K562 (cell line): ENCODE measurements around the gene PNLIPRP2. TPM values are rescaled to one million over a fixed set of nuclear protein-coding genes. Genes with fewer than 3 reads are reported as not detected.

Experiments
- ATAC-seq: fragments of 200-7000 bp; cut with Tn5 transposase; 3 replicates; pipeline ENCODE4 v1.9.1; 2020; ENCODE audit warnings: moderate library complexity
- BruUV-seq: library from RNA; stranded (reverse); fragments of 400-500 nt; replicated peaks from 2 replicates; lab custom pipeline; 2021; lab: Mats Ljungman, UMichigan
- CTCF ChIA-PET: fragments of 300-600 bp; formaldehyde crosslinking; extraction: SDS; loops from one replicate; lab custom pipeline; 2021; ENCODE audit warnings: low intra/inter-chr PET ratio; lab: Yijun Ruan, JAX
- POLR2A ChIA-PET: fragments of 300-600, 350-650 bp; sonication (Branson Sonifier 250); formaldehyde crosslinking; extraction: SDS; loops from one replicate; lab custom pipeline; 2021; ENCODE audit warnings: antibody characterized with exemption, inconsistent platforms; lab: Yijun Ruan, JAX
- DNase-seq, 4 experiments: peaks; one replicate each; pipeline versions ENCODE4 v3.0.0 to v3.0.0-alpha.2; 2011 to 2018; ENCODE audit warnings: low spot score in 3 of 4, mixed read lengths in 3 of 4; ENCODE audit errors: extremely low read depth in 1 of 4
- FAIRE-seq: peaks from 2 replicates; lab custom pipeline; 2011; peaks lifted over from hg19 to GRCh38; lab: Jason Lieb, UNC
- H2AFZ ChIP-seq: 2 replicates; pipeline ENCODE4 v1.6.0; 2011; ENCODE audit warnings: low read depth, low read length, control low read depth, inconsistent platforms
- H3K27ac ChIP-seq: fragments of 200-600 bp; 3 replicates; pipeline ENCODE4 v1.8.0; 2011; ENCODE audit warnings: low read depth, mild to moderate bottlenecking, control low read depth, inconsistent platforms, low read length, moderate library complexity, mixed read lengths; ENCODE audit errors: extremely low read depth
- H3K27me3 ChIP-seq, 2 experiments: fragments of 300-600 bp in 1 of 2; 2 replicates in 1 of 2; 3 replicates in 1 of 2; pipeline versions ENCODE4 v1.6.0 to v1.8.0; 2011; ENCODE audit warnings: inconsistent platforms in 2 of 2, low read length in 2 of 2, mild to moderate bottlenecking in 1 of 2, mixed read lengths in 1 of 2, moderate library complexity in 1 of 2; ENCODE audit not compliant: control insufficient read depth in 2 of 2, insufficient read depth in 2 of 2
- H3K36me3 ChIP-seq: fragments of 300-600 bp; 3 replicates; pipeline ENCODE4 v1.8.0; 2011; ENCODE audit warnings: mild to moderate bottlenecking, low read length, inconsistent platforms; ENCODE audit not compliant: control insufficient read depth, insufficient read depth
- H3K4me1 ChIP-seq, 2 experiments: fragments of 200-600 bp in 1 of 2; replicated peaks in 1 of 2; 2 replicates in 1 of 2; 3 replicates in 1 of 2; pipeline versions ENCODE4 v1.5.1 to v1.8.0; 2011; ENCODE audit warnings: inconsistent platforms in 2 of 2, low read length in 2 of 2, mild to moderate bottlenecking in 1 of 2, mixed read lengths in 1 of 2, moderate library complexity in 1 of 2; ENCODE audit not compliant: control insufficient read depth in 2 of 2, insufficient read depth in 2 of 2
- H3K4me2 ChIP-seq: 2 replicates; pipeline ENCODE4 v1.6.1; 2011; ENCODE audit warnings: low read length, control low read depth, inconsistent platforms, mixed read lengths; ENCODE audit not compliant: insufficient read depth
- H3K4me3 ChIP-seq: fragments of 200-600 bp; sonication (generic), shearing (Covaris generic); 2 replicates; pipeline ENCODE4 v1.5.1; 2016; ENCODE audit warnings: control low read depth, inconsistent platforms
- H3K79me2 ChIP-seq: fragments of 200-600 bp; 3 replicates; pipeline ENCODE4 v1.8.0; 2011; ENCODE audit warnings: low read length, inconsistent platforms; ENCODE audit not compliant: control insufficient read depth, insufficient read depth
- H3K9ac ChIP-seq, 2 experiments: 2 replicates each; pipeline versions ENCODE4 v1.6.0 to v1.6.1; 2011; ENCODE audit warnings: low read depth in 2 of 2, low read length in 2 of 2, control low read depth in 1 of 2, inconsistent platforms in 1 of 2, mild to moderate bottlenecking in 1 of 2, mixed read lengths in 1 of 2; ENCODE audit not compliant: insufficient read depth in 1 of 2
- H3K9me1 ChIP-seq: one replicate; pipeline ENCODE4 v1.6.0; 2011; ENCODE audit warnings: inconsistent platforms, mild to moderate bottlenecking, low read length, moderate library complexity; ENCODE audit not compliant: control insufficient read depth, insufficient read depth
- H3K9me3 ChIP-seq: replicated peaks from 2 replicates; pipeline ENCODE4 v1.5.1; 2011; ENCODE audit warnings: low read depth, low read length, inconsistent platforms; ENCODE audit not compliant: control insufficient read depth, insufficient read depth
- H4K20me1 ChIP-seq: replicated peaks from 2 replicates; pipeline ENCODE4 v1.6.1; 2011; ENCODE audit warnings: low read length, inconsistent platforms, mixed read lengths; ENCODE audit not compliant: control insufficient read depth, insufficient read depth
- ARID1B ChIP-seq: fragments of 450-650 bp; IDR thresholded peaks from 2 replicates; pipeline ENCODE4 v1.6.1; 2016; ENCODE audit warnings: antibody characterized with exemption, mild to moderate bottlenecking, inconsistent platforms
- CBX3 ChIP-seq, 2 experiments: IDR thresholded peaks; 1 replicate in 1 of 2; 2 replicates in 1 of 2; pipeline ENCODE4 v1.6.1; 2012; ENCODE audit warnings: inconsistent platforms in 2 of 2, low read length in 2 of 2, borderline replicate concordance in 1 of 2, control low read depth in 1 of 2
- CBX5 ChIP-seq: IDR thresholded peaks from 2 replicates; pipeline ENCODE4 v1.6.1; 2014; ENCODE audit warnings: low read depth, borderline replicate concordance
- ETV5 ChIP-seq: sonication (generic); formaldehyde crosslinking; IDR thresholded peaks from 2 replicates; pipeline ENCODE4 v1.4.0; 2020; ENCODE audit warnings: low read depth, mild to moderate bottlenecking, missing genetic modification reagents
- IRF1 ChIP-seq: sonication (generic); formaldehyde crosslinking; IDR thresholded peaks from 2 replicates; pipeline ENCODE4 v1.8.0; 2022; ENCODE audit warnings: missing genetic modification reagents, mild to moderate bottlenecking, borderline replicate concordance
- KDM1A ChIP-seq, 2 experiments: fragments of 450-650 bp; IDR thresholded peaks; 2 replicates each; pipeline ENCODE4 v1.6.1; 2016; ENCODE audit warnings: mild to moderate bottlenecking in 2 of 2
- KHSRP ChIP-seq: fragments of 450-650 bp; IDR thresholded peaks from 2 replicates; pipeline ENCODE4 v1.6.1; 2017
- MED1 ChIP-seq: sonication (generic); formaldehyde crosslinking; IDR thresholded peaks from 2 replicates; pipeline ENCODE4 v1.8.1; 2023; ENCODE audit warnings: missing genetic modification reagents, borderline replicate concordance
- OTX1 ChIP-seq: fragments of 450-650 bp; formaldehyde crosslinking; IDR thresholded peaks from 2 replicates; pipeline ENCODE4 v1.4.0; 2022; ENCODE audit warnings: mild to moderate bottlenecking
- PRPF4 ChIP-seq: fragments of 200-400 bp; formaldehyde crosslinking; IDR thresholded peaks from one replicate; pipeline ENCODE4 v1.6.1; 2017; ENCODE audit warnings: low read length, low read depth, mild to moderate bottlenecking; ENCODE audit not compliant: insufficient read depth, poor library complexity, severe bottlenecking
- RAD51 ChIP-seq: fragments of 450-650 bp; IDR thresholded peaks from 2 replicates; pipeline ENCODE4 v1.7.1; 2016; ENCODE audit warnings: low read depth, mild to moderate bottlenecking, borderline replicate concordance
- RREB1 ChIP-seq: fragments of 250-450 bp; sonication (Bioruptor Pico); IDR thresholded peaks from 2 replicates; pipeline ENCODE4 v1.4.0; 2020
- SMAD2 ChIP-seq: fragments of 150-350 bp; IDR thresholded peaks from 2 replicates; pipeline ENCODE4 v1.6.1; 2014; ENCODE audit warnings: low read depth, mild to moderate bottlenecking, low read length
- ZBTB34 ChIP-seq: fragments of 250-450 bp; sonication (Bioruptor Pico); IDR thresholded peaks from 2 replicates; pipeline ENCODE4 v1.8.0; 2021; ENCODE audit warnings: mild to moderate bottlenecking, moderate library complexity
- ZEB2 ChIP-seq: fragments of 450-650 bp; IDR thresholded peaks from 2 replicates; pipeline ENCODE4 v1.6.1; 2016
- ZKSCAN1 ChIP-seq: fragments of 150-350 bp; IDR thresholded peaks from 2 replicates; pipeline ENCODE4 v1.6.1; 2016; ENCODE audit warnings: low read depth, low read length
- ZKSCAN8 ChIP-seq: fragments of 200-800 bp; sonication (Bioruptor generic); IDR thresholded peaks from 2 replicates; pipeline ENCODE4 v1.6.1; 2016; ENCODE audit warnings: missing genetic modification characterization, missing compliant biosample characterization
- WGBS: fragments of 100-300 bp; shearing (Covaris generic); methylation state at CpG from one replicate; pipeline ENCODE4 v1.1.6; 2016; ENCODE audit warnings: low coverage, mixed read lengths; ENCODE audit not compliant: insufficient coverage; ENCODE audit errors: missing lambda C conversion rate; 5-methylcytosine and 5-hydroxymethylcytosine counted together
- in situ Hi-C: fragments of 300-500 bp; cut with MboI; formaldehyde crosslinking; loops from 4 replicates; pipeline ENCODE4 v1.15.0; 2018; ENCODE audit warnings: inconsistent platforms, mixed read lengths
- intact Hi-C: fragments of 100-400 bp; cut with micrococcal nuclease; formaldehyde crosslinking; loops from 2 replicates; pipeline ENCODE4 v1.14.2; 2022
- polyA plus RNA-seq, 8 experiments: library from polyadenylated mRNA; depleted of rRNA in 4 of 8; stranded (reverse) in 5 of 8; unstranded in 3 of 8; fragments of >200 nt; fragmentation: Nextera tagmentation in 2 of 8; fragmentation: Illumina TruSeq in 1 of 8; extraction: Ambion mirVana in 2 of 8; extraction: Trizol in 1 of 8; gene quantifications; 2 replicates each; pipeline versions ENCODE4 v1.2.1 to v1.2.3, GENCODE V29; 2011 to 2014; ENCODE audit warnings: inconsistent platforms in 1 of 8, missing spikeins in 1 of 8
- total RNA-seq, 7 experiments: library from RNA; depleted of rRNA in 6 of 7; stranded (reverse); fragments of >200 nt in 6 of 7; fragmentation: Illumina TruSeq in 2 of 7; extraction: Trizol in 2 of 7; gene quantifications; 2 replicates each; pipeline versions ENCODE4 v1.2.1 to v1.2.3, GENCODE V29; 2011 to 2021; ENCODE audit warnings: low replicate concordance in 1 of 7

Gene PNLIPRP2
- total and polyA plus RNA-seq, 9 of the 15 experiments (the other 6 are each of a cell fraction or from before 2014, with no cell fraction given), result 0.38 TPM; not detected in 8

- FAIRE-seq (no peak), ATAC-seq (no peak), DNase-seq (no peak)
- Histone ChIP-seq H2AFZ (no peak overlapping the region), H3K79me2 (no peaks in the 10 kb centered on the region), H3K4me1 (no peaks in the 10 kb centered on the region), H4K20me1 (no peaks in the 10 kb centered on the region), H3K36me3 (no peaks in the 10 kb centered on the region), H3K27me3 (no peaks in the 10 kb centered on the region), H3K9me3 (no peaks in the 10 kb centered on the region), H3K27ac (no peak overlapping the region), H3K9me1 (no peaks in the 10 kb centered on the region), H3K4me3 (no peak overlapping the region), H3K4me2 (no peak overlapping the region), H3K9ac (no peak overlapping the region)
- WGBS, result 6% methylated on average over 3 of the region's 5 CpGs
- CTCF ChIA-PET, result no interaction called here
- in situ Hi-C loops (no loop called here), intact Hi-C loops (no loop called here)
- BruUV-seq, result no TSS peak
- POLR2A ChIA-PET, result no interaction called here
- TF ChIP-seq SMAD2, result no peak
- no peak for TF ChIP-seq PRPF4
- no peak for TF ChIP-seq ETV5 (CRISPR knock-in tag)
- TF ChIP-seq CBX3 (IDR thresholded peaks at IDR 0.05; ENCODE audit: borderline replicate concordance in 1 of 2, low read length in 2 of 2), result no peak
- TF ChIP-seq CBX5, result no peak
- TF ChIP-seq OTX1 (CRISPR knock-in tag), result no peak
- no peak for TF ChIP-seq RREB1 (CRISPR knock-in tag)
- no peak for TF ChIP-seq ZEB2
- no peak for TF ChIP-seq ZKSCAN8
- TF ChIP-seq ZBTB34 (CRISPR knock-in tag), result no peak
- TF ChIP-seq KDM1A (IDR thresholded peaks at IDR 0.05), result no peak
- no peak for TF ChIP-seq ZKSCAN1
- TF ChIP-seq RAD51, result no peak
- TF ChIP-seq IRF1 (CRISPR knock-in tag), result no peak
- no peak for TF ChIP-seq KHSRP
- TF ChIP-seq MED1 (CRISPR knock-in tag), result no peak
- no peak for TF ChIP-seq ARID1B
These were observed 27.5 kb upstream of the PNLIPRP2 start for GRCh38 chr10:116593139-116593740.
